Suppressor macrophage treated with lipopolysaccharide for 1 hour (primary cell): ENCODE measurements around the gene CTNND2.
A peak's percentile ranks its signal among the peaks of the same experiment; 100 is the strongest.
"Not testable (repeated sequence)": the region's sequence is repeated elsewhere in the genome, so short reads cannot be mapped to it uniquely, and the experiment has no call there.

Source experiments
- DNase-seq, 3 donors: peaks; one replicate each; pipeline ENCODE4 v3.0.0-alpha.2; 2020 to 2022

Gene CTNND2

DNA sequence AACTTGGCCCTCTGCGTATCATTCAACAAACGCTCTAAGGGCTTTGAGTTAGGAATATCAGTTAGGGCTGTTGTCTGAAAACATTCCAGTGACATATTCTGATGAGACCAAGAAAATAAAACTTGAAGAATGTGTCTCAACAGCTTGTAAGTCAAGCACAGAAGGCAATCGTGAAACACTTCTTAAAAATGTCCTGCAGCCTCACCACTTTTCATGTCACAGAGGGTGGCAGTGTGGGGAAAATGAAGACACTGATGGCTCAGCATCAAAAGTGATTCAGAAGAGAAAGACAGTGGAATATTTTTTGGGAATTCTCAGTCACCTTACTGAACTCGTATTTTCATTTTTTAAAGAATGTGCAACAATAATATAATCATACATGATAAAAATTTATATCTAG is 247.3 kb downstream of the CTNND2 start:
- no peak for DNase-seq

DNA sequence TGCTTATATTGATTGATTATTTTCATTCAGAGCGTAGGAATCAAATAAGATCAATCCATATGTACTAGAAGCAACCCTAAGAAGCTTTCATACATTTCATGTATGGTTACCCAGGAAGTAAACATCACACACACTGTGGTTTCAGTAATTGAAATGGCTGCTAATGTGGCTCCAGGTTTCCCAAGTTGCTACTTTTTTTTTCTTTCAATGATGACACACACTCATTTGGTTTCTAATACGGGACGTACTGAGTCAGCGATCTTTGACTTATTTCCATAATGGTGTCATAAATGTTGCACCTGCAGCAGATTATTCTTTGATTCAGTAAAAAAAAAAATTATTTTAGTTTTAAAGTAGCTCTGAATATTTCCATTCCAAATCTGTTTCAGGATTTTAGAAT is 248.6 kb downstream of the CTNND2 start:
- DNase-seq, result no peak

DNA sequence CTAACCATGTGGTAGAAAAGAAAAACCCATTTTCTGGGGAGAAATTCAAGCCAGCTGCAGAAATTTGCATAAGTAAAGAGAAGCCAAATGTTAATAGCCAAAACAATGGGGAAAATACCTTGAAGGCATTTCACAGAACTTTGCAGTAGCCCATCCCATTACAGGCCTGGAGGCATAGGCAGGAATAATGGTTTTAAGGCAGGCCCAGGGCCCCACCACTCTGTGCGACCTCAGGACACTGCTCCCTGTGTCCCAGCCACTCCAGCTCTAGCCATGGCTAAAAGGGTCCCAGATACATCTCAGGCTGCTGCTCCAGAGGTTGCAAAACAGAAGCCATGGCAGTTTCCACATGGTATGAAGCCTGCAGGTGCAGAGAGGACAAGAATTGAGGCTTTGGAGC is 253.3 kb downstream of the CTNND2 start:
- no peak for DNase-seq

DNA sequence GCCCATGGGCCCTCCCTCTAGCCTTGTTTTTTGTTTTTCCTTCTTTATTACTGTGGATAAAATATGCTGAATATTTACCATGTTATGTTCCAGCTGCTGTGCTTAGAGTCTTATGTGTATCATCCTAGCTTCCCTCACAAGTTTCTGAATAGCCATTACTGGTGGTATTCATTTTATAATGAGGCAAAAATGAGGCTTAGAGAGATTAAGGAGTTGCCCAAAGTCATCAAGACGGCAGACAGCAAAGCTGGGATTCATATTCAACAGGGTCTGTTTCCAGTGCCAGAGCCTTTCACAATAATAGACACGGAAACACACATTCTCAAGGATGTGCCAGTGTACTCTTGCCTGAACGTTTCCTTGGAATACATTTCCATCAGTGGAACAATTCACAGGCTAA is 258.1 kb downstream of the CTNND2 start:
- DNase-seq, result no peak

DNA sequence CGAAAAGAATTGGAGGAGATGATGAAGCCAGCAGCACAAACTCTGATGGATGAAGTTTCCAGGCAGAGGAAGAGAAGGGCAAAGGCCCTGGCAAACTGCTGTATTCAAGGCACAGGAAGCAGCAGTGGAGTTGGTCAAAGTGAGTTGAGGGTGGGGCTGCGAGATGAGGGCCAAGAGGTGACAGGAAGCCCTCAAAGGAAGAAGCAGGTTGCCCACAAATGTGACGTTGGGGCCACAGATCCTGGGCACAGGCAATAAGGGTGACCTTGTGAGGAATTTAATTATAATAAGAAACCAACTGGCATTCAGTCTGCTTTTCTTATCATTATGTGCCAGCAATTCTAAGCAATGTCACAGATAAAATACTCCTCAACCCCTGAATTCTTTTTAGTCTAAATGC is 261.8 kb downstream of the CTNND2 start:
- DNase-seq, result peak in 1 of 3 donors; percentile 6

DNA sequence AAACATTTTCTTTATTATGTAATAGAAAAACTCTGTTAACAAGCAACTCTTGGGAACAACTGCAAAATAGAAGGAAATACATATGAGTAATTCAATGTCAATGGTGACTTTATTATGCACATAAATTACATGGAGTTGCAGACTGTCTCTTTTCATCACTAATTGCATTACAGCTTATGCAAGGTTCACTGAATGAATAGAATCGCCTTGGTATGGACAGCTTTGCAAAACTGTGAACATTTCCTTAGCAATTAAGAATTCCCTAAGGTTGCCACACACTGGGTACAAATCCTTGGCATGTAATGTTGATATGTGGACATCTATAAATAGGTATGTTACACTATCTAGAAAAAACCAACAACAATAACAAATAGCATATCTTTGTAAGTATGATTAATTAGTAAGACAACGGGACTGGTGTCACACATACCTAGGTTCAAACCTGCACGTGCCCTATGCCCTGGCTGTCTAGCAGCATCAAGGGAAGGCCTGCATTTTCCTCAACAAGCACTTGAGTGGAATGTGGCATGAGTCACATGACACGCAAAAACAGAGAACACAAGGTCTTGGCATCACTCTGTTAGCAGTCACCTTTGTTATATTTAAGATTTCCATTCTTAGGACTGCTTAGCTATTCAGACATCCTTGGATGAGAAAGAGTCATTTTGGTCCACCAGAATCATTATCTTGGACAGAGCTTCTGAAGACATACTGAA is 263.9 kb downstream of the CTNND2 start:
- no peak for DNase-seq

DNA sequence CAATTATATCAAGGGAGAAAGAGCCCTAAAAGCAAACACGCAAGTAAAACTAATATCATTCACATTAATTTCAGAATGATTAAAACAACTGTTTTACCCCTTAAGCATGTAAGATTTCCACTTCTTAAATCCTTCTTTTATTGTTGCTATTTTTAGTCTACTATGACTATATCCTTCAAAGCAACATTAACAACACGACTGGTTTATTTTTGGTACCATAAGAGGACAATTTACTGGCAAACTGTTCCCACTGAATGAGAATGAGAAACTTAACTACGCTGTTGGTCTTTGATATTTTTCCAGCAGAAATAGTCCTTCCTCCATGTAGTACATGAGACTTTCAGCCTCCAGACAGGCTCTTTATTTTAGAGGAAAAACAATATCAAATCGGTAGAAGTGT is 281.5 kb downstream of the CTNND2 start:
- DNase-seq, result no peak

DNA sequence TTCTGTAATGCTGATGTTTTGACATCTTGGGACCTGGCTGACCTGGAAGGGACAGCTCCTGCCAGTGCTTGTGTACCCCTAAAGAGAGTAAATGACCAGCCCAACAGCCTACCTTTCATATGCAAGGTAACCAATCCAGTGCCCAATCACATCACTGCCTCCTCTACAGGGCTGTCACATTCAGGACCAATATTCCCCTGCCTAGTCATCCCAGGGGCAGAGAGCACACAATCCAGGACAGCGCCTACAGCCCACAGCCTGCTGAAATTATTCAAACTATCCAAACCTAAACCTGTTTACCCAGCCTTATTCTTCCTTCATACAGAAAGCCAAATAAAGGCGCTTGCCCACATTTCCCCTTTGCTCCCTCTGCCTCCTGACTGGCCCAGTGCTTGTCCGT is 284.1 kb downstream of the CTNND2 start:
- DNase-seq, result no peak

DNA sequence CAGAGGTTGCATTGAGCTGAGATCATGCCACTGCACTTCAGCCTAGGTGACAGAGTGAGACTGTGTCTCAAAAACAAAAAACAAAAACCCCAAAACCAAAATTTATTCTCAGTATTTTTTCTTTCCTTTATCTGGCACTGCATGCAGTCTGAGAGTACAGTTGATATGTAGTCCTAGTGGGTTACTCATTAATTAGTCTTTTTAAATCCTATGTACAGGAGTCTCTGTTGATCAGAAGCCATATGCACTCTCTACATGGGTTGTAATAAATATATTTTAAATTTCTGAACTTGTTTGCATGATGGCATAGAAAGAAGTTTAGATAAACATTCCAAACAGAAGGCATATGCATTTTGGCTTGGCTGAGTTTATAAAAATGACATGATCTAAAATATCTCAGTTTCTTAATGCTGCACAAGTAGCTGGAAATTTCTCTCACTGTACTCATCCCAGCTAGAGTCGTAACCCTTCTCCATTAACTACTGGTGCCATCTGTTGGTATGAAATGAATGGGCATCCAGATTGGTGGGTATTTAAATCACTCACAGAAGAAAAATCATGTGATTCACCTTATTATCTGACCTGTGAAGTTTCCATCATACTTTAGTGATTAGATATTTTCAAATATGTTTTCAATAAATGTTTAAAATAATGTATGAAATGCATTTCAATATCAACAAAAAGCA is 284.8 kb downstream of the CTNND2 start:
- DNase-seq, result no peak

DNA sequence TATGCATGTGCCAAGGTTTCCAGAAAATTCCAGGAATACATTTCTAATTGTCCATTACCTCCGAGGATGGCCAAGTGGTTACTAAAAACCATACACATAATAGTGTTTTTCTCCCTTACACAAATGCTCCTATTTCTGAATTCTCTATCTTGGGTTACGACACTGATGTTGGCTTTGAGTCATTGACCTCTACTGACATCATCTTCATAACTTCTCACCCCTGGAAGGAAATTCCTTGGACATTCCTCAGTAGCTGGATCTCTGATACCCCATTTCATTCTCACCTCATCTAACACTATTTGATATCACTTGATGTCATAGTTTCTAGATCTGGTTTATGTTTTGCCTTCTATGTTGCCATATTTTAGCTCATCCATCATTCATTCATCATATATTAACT is 287.2 kb downstream of the CTNND2 start:
- DNase-seq, result peak in 2 of 3 donors; percentile 11 to 21

DNA sequence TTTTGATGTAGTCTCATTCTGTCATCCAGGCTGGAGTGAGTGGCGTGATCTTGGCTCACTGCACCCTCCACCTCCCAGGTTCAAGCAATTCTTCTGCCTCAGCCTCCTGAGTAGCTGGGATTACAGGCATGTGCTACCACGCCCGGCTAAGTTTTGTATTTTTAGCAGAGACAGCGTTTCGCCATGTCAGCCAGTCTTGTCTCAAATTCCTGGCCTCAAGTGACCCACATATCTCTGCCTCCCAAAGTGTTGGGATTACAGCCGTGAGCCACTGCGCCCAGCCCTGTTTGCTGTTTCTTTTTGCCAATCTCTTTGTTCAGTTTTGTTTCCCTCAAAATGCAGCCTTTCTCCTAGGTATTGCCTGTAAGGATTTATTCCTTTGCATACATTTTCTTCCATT is 287.6 kb downstream of the CTNND2 start:
- DNase-seq, result not testable (repeated sequence)

DNA sequence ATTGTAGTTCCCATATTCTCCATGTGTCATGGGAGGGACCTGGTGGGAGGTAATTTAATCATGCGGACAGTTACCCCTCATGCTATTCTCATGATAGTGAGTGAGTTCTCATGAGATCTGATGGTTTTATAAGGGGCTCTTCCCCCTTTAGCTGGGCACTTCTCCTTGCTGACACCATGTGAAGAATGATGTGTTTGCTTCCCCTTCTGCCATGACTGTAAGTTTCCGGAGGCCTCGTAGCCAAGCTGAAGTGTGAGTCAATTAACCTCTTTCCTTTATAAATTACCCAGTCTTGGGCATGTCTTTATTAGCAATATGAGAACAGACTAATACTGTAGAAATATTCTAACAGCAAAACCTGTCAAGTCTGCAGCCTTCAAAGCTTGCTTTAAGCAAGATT is 293.2 kb downstream of the CTNND2 start:
- peak; percentile 20 to 30 (median 28) for DNase-seq

DNA sequence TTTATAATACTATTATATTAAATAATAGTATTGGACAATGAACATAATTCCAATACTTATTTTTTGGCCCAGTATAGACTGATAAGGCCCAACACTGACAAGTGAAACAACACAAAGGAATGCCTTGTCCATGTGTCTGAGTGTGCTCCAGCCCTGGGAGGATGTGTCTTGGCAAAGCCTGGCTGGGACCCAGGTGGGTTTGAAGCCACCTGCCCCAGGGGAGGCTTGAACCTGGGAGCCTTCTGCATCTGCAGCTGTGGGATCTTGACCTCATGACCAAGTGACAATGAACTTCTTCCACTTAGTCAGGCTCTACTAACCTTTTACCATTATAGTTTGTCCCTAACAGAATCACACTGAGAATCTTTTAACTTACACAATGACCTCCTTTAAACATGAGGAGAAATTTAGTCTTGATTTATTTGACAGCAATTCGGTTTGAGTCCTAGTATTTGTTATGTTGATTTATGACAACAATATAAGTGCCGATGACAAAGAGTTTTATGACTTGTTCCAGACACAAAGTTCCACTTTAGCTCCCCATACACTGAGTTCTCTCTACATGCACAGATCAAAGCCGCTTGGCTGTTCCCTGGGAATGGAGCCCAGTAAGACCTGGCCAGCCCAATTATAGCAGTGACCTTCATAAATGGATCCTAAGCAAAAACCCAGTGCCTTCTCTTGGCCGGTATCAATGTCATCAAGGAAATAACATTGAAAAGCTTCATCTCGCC is 294.5 kb downstream of the CTNND2 start:
- DNase-seq, result no peak

DNA sequence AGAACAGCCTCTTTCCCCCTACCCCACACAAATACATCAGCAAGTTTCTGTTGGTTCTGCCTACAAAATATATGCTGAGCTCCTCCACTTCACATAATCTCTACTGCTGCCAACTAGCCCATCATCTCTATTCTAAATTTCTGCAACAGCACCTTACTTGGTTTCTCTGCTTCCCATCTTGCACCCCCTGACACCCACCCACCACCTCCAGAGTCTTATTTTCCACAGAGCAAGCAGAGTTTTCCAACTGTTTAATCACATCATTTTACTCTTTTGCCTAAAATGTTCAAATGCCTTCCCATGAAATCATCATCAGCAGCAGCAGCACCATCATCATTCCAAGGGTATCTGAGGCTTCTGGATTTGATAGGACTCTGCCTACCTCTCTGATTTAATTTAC is 295.7 kb downstream of the CTNND2 start:
- DNase-seq, result no peak

DNA sequence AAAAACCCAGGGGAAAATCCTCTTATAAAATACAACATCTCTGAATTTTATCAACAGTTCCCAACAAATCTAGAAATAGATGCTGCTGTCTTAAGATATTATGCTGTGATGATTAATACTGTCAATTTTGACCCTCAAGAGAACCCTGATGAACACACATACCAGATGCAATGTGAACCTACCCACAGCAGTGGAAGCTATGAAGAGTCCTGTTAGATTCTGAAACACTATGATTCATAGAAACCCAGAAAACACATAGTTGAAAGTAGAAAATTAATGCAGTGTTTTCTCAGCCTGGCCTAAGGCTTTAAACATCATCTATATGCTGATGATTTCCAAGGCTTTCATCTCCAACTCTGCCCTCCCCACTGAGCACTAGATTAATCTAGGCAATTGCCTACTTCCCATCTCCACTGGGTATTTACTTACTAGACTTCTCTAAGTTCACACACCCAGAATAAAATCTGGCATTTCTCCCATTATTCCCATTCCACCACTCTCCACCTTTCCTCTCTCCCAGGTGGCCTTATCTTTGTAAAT is 296.2 kb downstream of the CTNND2 start:
- no peak for DNase-seq

DNA sequence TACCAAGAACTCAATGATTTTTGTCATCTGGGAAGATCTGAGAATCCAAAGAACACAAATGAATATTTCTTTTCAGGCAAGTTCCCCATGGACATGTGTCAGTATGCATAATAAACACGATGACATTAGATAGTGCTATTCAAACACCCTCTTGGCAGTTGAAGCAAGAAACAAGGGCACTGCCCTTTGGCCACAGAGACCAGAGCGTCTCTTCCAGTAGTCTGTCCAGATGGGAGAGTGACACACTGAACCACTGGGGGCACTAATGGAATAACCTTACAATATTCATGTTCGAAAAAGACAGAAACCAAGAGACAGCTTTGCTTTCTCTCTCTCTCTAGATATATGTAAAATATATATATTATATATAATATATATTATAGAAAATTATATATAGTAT is 301.9 kb downstream of the CTNND2 start:
- no peak for DNase-seq

DNA sequence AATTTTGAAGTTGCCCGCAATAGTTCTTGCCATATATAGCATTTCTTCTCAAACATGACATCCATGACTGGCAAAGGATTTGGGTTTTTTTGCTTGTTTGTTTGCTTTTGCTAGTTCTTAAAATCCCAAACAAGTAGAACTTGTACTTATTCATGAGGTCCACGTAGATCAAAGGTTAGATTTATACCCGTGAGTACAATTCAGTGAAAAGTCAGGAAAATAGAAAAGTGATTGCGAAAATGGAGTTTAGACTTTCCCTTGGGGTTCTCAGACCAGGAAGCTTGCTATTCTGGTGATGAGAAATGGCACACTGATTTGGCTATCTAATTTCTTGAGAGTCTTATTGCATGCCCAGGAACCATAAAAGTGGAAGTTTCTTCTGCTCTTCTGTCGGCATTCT is 304.7 kb downstream of the CTNND2 start:
- no peak for DNase-seq

DNA sequence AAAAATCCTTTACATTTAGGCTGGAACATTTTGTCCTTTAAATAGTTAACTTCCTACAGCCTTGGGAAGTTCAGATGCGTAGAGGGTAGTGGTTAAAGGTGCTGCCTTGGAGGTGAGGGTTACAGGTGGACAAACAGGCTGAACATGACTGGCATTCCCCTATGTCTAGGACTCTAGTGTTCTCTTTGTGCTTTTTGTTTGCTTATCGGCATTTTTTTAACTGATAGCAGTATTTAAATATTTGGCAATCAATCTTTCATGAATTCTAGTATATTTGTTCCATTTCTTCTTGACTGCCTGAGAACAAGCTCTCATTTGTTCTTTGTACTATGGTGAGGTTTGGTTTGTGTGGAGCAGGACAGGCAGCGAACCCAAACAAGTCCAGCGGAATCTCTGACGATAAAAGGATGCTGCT is 307.6 kb downstream of the CTNND2 start:
- DNase-seq, result no peak

DNA sequence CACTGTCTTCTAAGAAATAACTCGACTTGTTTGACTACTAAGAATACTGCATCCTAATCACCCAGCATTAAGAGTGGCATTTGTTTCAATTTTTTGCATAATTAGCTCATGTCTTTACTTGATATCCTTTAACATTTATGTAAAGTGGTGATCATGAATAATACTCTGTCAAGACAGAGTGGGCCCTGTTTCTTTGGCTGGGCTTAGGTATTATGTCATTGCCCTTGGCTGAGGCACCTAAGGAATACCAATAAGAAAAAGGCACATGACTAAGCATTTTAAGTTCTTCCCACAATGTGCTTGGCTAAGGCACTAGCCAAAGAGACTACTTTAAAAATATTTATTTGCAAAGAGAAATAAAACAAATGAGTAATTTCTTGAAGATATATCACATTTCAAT is 308.1 kb downstream of the CTNND2 start:
- DNase-seq, result no peak

DNA sequence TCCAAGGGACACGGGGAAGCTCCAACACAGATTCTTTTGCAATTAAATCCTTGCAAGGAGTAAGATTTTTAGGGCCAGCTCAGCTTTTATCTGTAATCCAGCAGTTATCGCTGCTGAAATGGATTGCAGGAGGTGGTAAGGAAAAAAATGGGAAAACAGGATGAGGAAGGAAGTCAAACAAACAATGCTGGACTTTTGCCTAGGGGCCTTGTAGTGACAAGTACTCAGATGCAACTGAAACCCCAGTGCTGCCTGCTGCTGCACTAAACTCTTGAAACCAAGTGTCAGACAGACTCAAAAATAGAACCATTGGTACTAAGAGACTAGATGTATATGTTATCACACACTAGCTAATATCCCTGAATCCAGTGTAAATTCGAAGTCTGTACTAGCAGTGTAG is 309.2 kb downstream of the CTNND2 start:
- no peak for DNase-seq

DNA sequence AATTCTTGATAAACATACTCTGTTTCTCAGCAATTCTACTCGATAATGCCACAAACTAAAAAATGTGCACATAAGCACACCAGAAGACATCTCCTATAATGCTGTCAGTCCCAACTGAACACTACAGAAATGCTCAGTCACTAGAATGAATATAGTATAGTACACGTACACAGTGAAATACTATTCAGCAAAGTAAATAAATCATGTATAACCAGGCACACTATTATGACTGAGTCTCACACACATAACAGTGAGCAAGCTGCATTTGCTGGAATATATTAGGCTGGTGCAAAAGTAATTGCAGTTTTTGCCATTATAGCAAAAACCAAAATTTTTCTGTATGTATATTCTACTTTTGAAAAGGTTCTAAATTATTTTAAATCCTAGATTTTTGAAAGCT is 310.2 kb downstream of the CTNND2 start:
- no peak for DNase-seq

DNA sequence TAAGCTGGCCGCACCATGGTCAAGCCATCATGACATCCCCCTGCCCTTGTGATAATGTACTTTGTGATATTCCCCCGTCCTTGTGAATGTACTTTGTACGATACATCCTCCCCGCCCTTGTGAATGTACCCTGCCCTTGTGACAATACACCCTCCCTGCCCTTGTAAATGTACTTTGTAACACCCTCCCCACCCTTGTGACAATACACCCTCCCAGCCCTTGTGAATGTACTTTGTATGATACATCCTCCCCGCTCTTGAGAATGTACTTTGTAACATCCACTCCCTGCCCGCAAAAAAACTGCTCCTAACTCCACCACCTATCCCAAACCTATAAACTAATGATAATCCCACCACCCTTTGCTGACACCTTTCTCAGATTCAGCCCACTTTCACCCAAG is 313.8 kb downstream of the CTNND2 start:
- DNase-seq, result no peak

DNA sequence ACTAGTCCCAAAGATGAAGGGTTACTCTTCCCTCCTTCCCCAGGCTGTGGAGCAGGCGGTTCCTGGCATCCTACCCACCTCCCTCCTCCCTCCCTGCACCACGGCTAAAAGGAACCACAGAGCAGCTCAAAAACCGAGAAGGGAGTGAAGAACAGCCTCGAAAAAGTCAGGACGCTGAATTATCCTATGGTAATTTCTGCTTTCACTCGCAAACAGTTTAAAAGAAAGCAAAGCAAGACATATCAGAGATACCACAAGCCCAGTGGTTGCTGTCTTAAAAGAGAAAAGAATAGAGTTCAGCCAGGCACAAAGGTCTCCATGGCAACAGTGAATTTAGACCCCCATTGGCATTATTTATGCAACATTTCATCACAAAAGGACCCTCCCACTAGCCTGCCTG is 315.4 kb downstream of the CTNND2 start:
- DNase-seq, result no peak

DNA sequence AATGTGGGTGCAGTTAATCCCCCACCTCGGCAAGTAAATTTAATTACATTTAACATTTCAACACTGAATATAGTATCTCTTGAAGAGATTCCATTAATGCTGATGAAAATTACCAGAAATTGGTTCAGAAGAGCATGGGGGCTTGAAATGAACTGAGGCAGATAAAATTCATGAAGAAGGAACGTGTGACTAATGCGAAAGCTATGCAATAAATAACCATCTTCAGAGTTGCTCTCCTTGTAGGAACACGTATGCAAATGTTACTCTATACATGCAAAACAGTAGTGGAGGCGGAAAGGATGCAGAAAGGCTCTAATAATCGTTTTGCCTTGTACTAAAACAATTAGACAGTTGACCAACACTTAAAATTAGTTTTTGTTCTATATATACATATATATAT is 320.2 kb downstream of the CTNND2 start:
- no peak for DNase-seq
